ENCODE results near the gene AARSD1.
A peak's percentile ranks its signal among the peaks of the same experiment; 100 is the strongest.
"Not testable (repeated sequence)": the region's sequence is repeated elsewhere in the genome, so short reads cannot be mapped to it uniquely, and the experiment has no call there.

Gene AARSD1

GRCh38 chr17:42919522-42920077 lies 44.7 kb downstream of the AARSD1 start:
- not testable (repeated sequence) for DNase-seq

- DNase-seq: peak; percentile 88
Observed at GRCh38 chr17:42918902-42919521, 45.2 kb downstream of the AARSD1 start.

GRCh38 chr17:42917236-42917603 lies 47.0 kb downstream of the AARSD1 start:
- no peak for DNase-seq

GRCh38 chr17:42916388-42917235 lies 47.6 kb downstream of the AARSD1 start:
- not testable (repeated sequence) for DNase-seq

- not testable (repeated sequence) for DNase-seq
Observed at GRCh38 chr17:42915288-42915687, 49.0 kb downstream of the AARSD1 start.

GRCh38 chr17:42913981-42914617 lies 50.2 kb downstream of the AARSD1 start:
- DNase-seq: no peak

GRCh38 chr17:42913522-42913921 lies 50.7 kb downstream of the AARSD1 start:
- DNase-seq: no peak

GRCh38 chr17:42908872-42909700 lies 55.2 kb downstream of the AARSD1 start:
- DNase-seq: no peak

- DNase-seq: no peak
Observed at GRCh38 chr17:42906772-42907446, 57.3 kb downstream of the AARSD1 start.

GRCh38 chr17:42904110-42904469 lies 60.2 kb downstream of the AARSD1 start:
- no peak for DNase-seq

GRCh38 chr17:42901535-42902229 lies 62.6 kb downstream of the AARSD1 start:
- no peak for DNase-seq

Measured in SHP77 treated with DMSO at 0.1 percent for 48 hours (cell line).